ENCODE results near the gene TMEM198. TPM values are rescaled to one million over a fixed set of nuclear protein-coding genes. Genes with fewer than 3 reads are reported as not detected.

The TMEM198 gene
- total RNA-seq, 1 experiment from 2014 or later, result 2.3 TPM

GRCh38 chr2:219595256-219595655 lies 51.4 kb downstream of the TMEM198 start:
- POLR2A ChIA-PET, result no interaction called here
- CTCF ChIA-PET, result no interaction called here

DNA sequence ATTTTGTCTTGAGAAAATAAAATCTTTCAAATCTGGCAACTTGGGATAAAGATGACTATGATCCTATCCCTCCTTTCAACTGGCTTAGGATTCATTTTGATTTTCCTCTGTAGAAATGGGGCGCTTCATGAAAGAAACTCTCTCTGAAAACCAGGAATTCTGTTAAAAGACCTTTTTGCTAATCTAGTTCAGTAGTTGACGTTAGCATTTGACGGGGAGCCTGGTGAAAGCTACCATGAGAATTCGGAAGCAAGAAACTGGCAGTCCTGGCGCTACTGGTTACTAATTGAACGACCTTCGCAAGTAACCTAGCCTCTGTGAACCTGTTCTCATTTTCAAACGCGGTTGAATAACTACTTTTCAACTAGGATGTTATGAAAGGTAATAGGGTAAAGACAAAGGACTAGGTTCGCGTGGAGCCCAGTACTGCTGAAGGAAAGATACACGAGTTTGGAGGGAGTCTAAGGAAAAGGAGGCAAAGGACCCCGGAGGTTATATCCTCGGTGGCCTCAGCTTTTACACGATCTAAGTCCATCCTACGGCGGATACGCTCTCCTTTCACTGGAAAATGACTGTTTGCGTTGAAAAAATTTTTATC lies 53.2 kb downstream of the TMEM198 start:
- H3K9me3 ChIP-seq (ENCODE audit: control insufficient read depth, insufficient read depth, low read depth, low read length), result no peaks in the 10 kb centered on the region
- intact Hi-C loops (cut with micrococcal nuclease; ENCODE audit: unreplicated experiment), result no loop called here
- peaks cover 2% of the 10 kb centered on the region; the same call in 1 of the 2 replicates for H3K36me3 ChIP-seq (ENCODE audit: control insufficient read depth, insufficient read depth, low read length)
- DNase-seq (ENCODE audit: low read depth, low spot score) (peak; percentile 22), ATAC-seq (peak; percentile 13)
- H3K4me3 ChIP-seq (ENCODE audit: low read depth in 2 of 2, low read length in 2 of 2), result peak overlapping the region; percentile 78 to 93
- POLR2A ChIA-PET, result interaction anchor here (0.8 to 1.1 kb wide), 2 partner anchors 26 to 210 kb away, joined by 3 read pairs; partner anchors contain the start of genes INHA and OBSL1
- H3K27ac ChIP-seq (ENCODE audit: low read length), result peak overlapping the region; percentile 99
- in situ Hi-C loops (cut with HindIII; ENCODE audit: low pct_unique_long_range_greater_than_20kb, low sequenced_read_pairs), result no loop called here
- TSS peak; percentile 96 for BruUV-seq (replicated peaks)
- TF ChIP-seq, protein P1, sequence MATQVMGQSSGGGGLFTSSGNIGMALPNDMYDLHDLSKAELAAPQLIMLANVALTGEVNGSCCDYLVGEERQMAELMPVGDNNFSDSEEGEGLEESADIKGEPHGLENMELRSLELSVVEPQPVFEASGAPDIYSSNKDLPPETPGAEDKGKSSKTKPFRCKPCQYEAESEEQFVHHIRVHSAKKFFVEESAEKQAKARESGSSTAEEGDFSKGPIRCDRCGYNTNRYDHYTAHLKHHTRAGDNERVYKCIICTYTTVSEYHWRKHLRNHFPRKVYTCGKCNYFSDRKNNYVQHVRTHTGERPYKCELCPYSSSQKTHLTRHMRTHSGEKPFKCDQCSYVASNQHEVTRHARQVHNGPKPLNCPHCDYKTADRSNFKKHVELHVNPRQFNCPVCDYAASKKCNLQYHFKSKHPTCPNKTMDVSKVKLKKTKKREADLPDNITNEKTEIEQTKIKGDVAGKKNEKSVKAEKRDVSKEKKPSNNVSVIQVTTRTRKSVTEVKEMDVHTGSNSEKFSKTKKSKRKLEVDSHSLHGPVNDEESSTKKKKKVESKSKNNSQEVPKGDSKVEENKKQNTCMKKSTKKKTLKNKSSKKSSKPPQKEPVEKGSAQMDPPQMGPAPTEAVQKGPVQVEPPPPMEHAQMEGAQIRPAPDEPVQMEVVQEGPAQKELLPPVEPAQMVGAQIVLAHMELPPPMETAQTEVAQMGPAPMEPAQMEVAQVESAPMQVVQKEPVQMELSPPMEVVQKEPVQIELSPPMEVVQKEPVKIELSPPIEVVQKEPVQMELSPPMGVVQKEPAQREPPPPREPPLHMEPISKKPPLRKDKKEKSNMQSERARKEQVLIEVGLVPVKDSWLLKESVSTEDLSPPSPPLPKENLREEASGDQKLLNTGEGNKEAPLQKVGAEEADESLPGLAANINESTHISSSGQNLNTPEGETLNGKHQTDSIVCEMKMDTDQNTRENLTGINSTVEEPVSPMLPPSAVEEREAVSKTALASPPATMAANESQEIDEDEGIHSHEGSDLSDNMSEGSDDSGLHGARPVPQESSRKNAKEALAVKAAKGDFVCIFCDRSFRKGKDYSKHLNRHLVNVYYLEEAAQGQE (IDR thresholded peaks at IDR 0.05; ENCODE audit: insufficient read depth in 1 of 2, low read depth in 2 of 2, low read length in 1 of 2), result peak in 1 of 2 experiments; percentile 40; a peak in 1 of 4 replicates
- TF ChIP-seq POLR2AphosphoS5 (IDR thresholded peaks at IDR 0.05; ENCODE audit: low read depth, low read length), result no peak
- H3K27me3 ChIP-seq (ENCODE audit: control insufficient read depth, insufficient read depth, low read length), result no peaks in the 10 kb centered on the region
- CTCF ChIA-PET, result no interaction called here
- peaks cover 7% of the 10 kb centered on the region; the same call in 1 of the 2 replicates for H3K4me1 ChIP-seq (ENCODE audit: control insufficient read depth, insufficient read depth, low read length)

More at GRCh38 chr2:219595256-219595655, 51.4 kb downstream of the TMEM198 start:
- BruUV-seq (replicated peaks), result no TSS peak
- Histone ChIP-seq H3K27me3 (ENCODE audit: control insufficient read depth, insufficient read depth, low read length) (no peaks in the 10 kb centered on the region), H3K9me3 (ENCODE audit: control insufficient read depth, insufficient read depth, low read depth, low read length) (no peaks in the 10 kb centered on the region), H3K36me3 (ENCODE audit: control insufficient read depth, insufficient read depth, low read length) (no peaks in the 10 kb centered on the region), H3K27ac (ENCODE audit: low read length) (no peak overlapping the region), H3K4me1 (ENCODE audit: control insufficient read depth, insufficient read depth, low read length) (peaks cover 7% of the 10 kb centered on the region; the same call in 1 of the 2 replicates), H3K4me3 (ENCODE audit: low read depth in 2 of 2, low read length in 2 of 2) (no peak overlapping the region)
- intact Hi-C loops (cut with micrococcal nuclease; ENCODE audit: unreplicated experiment) (no loop called here), in situ Hi-C loops (cut with HindIII; ENCODE audit: low pct_unique_long_range_greater_than_20kb, low sequenced_read_pairs) (no loop called here)
- no peak for TF ChIP-seq SIN3A (IDR thresholded peaks at IDR 0.05; ENCODE audit: borderline replicate concordance, insufficient read depth, low read depth, low read length)
- TF ChIP-seq, protein P1 (IDR thresholded peaks at IDR 0.05; ENCODE audit: insufficient read depth in 1 of 2, low read depth in 2 of 2, low read length in 1 of 2), result no peak
- TF ChIP-seq, protein P2, sequence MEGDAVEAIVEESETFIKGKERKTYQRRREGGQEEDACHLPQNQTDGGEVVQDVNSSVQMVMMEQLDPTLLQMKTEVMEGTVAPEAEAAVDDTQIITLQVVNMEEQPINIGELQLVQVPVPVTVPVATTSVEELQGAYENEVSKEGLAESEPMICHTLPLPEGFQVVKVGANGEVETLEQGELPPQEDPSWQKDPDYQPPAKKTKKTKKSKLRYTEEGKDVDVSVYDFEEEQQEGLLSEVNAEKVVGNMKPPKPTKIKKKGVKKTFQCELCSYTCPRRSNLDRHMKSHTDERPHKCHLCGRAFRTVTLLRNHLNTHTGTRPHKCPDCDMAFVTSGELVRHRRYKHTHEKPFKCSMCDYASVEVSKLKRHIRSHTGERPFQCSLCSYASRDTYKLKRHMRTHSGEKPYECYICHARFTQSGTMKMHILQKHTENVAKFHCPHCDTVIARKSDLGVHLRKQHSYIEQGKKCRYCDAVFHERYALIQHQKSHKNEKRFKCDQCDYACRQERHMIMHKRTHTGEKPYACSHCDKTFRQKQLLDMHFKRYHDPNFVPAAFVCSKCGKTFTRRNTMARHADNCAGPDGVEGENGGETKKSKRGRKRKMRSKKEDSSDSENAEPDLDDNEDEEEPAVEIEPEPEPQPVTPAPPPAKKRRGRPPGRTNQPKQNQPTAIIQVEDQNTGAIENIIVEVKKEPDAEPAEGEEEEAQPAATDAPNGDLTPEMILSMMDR (IDR thresholded peaks at IDR 0.05), result no peak
- TF ChIP-seq POLR2AphosphoS5 (IDR thresholded peaks at IDR 0.05; ENCODE audit: low read depth, low read length), result no peak
- ATAC-seq (no peak), DNase-seq (ENCODE audit: low read depth, low spot score) (no peak)
